ENCODE data around the gene FOXN1. TPM values are rescaled to one million over a fixed set of nuclear protein-coding genes. Genes with fewer than 3 reads are reported as not detected.

Gene FOXN1
- total RNA-seq, 1 experiment from 2014 or later, result 0.48 TPM

DNA sequence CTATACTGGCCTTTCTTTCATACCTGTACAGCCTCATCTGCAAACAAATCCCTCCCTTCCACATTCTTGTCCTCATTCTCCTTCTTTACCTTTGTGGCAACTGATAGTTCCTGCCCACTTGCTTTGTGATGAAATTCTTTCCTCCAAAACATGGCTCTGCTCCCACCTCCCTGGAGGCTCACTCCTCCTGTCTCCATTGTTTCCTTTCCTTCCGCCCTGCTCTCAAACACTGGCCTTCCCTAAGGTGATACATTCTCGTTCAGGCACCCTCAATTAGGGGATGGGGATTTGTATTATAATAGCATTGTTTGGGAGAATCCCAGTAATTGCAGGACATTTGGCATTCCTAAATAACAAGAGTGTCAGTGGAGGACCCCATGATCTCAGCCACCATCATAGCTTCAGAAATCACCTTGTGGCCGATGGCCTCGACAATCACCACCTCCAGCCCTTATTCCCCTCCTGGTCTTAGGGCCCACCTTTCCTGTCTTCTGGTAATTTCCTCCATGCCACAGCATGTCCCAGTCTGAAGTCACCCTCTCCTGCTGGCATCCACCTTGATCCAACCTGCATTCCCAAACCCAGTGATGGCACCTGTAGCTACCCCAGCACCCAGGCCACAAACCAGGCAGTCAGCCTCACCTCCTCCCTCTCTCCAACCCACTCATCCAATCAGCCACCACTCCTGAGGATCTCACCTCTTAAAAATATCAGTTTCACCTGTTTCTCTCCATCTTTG, 38.4 kb downstream of the FOXN1 start:
- intact Hi-C loops (cut with micrococcal nuclease; ENCODE audit: unreplicated experiment), result loop anchor here (10.0 kb wide), 2 partner anchors 100 to 180 kb away; partner anchors contain the start of gene SEBOX
- H3K4me3 ChIP-seq (ENCODE audit: low read depth, low read length), result no peak overlapping the region
- H3K4me1 ChIP-seq, result peaks cover 12% of the 10 kb centered on the region; the same call in 1 of the 2 replicates
- H3K9me3 ChIP-seq, result no peaks in the 10 kb centered on the region
- Mint-ChIP-seq H3K9me3 (ENCODE audit: unreplicated experiment) (no peaks in the 10 kb centered on the region), H3K4me1 (ENCODE audit: low read depth, unreplicated experiment) (peaks cover 18% of the 10 kb centered on the region), H3K4me3 (ENCODE audit: unreplicated experiment) (no peak overlapping the region), H3K27ac (ENCODE audit: unreplicated experiment) (no peak overlapping the region), H3K27me3 (ENCODE audit: insufficient read depth, unreplicated experiment) (no peaks in the 10 kb centered on the region), H3K36me3 (ENCODE audit: insufficient read depth, unreplicated experiment) (peaks cover 5% of the 10 kb centered on the region)
- no peak for DNase-seq
- TF ChIP-seq, protein P1, sequence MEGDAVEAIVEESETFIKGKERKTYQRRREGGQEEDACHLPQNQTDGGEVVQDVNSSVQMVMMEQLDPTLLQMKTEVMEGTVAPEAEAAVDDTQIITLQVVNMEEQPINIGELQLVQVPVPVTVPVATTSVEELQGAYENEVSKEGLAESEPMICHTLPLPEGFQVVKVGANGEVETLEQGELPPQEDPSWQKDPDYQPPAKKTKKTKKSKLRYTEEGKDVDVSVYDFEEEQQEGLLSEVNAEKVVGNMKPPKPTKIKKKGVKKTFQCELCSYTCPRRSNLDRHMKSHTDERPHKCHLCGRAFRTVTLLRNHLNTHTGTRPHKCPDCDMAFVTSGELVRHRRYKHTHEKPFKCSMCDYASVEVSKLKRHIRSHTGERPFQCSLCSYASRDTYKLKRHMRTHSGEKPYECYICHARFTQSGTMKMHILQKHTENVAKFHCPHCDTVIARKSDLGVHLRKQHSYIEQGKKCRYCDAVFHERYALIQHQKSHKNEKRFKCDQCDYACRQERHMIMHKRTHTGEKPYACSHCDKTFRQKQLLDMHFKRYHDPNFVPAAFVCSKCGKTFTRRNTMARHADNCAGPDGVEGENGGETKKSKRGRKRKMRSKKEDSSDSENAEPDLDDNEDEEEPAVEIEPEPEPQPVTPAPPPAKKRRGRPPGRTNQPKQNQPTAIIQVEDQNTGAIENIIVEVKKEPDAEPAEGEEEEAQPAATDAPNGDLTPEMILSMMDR (IDR thresholded peaks at IDR 0.05; ENCODE audit: insufficient read depth in 1 of 2, low read depth in 1 of 2, low read length in 1 of 2, severe bottlenecking in 1 of 2, unreplicated experiment in 1 of 2), result no peak
- POLR2A ChIA-PET, result interaction anchor here (0.6 kb wide), 2 partner anchors 48 to 101 kb away, joined by 3 to 4 read pairs; partner anchors contain the start of gene BLTP2
- no TSS peak for BruUV-seq (replicated peaks)
- H3K36me3 ChIP-seq (ENCODE audit: control insufficient read depth, insufficient read depth, low read length), result no peaks in the 10 kb centered on the region; the same call in 1 of the 2 replicates
- CTCF ChIA-PET, result interaction anchor here (0.6 kb wide), 1 partner anchor 43 kb away, joined by 9 read pairs; no protein-coding TSS in a partner anchor
- no peaks in the 10 kb centered on the region for H3K27me3 ChIP-seq (replicated peaks; ENCODE audit: control insufficient read depth, insufficient read depth, low read length)

DNA sequence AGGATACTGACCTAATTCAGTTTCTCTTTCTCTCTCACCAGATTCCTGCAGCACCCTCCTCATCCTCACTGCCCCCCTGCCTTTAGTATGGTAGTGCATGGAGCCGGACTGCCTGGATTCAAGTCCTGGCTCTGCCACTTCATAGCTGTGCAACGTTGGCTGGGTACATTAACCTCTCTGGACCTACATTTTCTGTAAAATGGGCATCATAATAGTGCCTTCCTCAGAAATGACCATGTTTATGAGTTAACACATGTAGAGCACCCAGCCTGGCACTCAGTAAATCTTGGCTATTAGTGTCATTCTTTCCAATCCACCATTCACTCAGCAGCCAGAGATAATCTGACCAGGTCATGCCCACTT, 39.0 kb downstream of the FOXN1 start:
- POLR2A ChIA-PET, result no interaction called here
- peaks cover 18% of the 10 kb centered on the region for H3K4me1 Mint-ChIP-seq (ENCODE audit: low read depth, unreplicated experiment)

DNA sequence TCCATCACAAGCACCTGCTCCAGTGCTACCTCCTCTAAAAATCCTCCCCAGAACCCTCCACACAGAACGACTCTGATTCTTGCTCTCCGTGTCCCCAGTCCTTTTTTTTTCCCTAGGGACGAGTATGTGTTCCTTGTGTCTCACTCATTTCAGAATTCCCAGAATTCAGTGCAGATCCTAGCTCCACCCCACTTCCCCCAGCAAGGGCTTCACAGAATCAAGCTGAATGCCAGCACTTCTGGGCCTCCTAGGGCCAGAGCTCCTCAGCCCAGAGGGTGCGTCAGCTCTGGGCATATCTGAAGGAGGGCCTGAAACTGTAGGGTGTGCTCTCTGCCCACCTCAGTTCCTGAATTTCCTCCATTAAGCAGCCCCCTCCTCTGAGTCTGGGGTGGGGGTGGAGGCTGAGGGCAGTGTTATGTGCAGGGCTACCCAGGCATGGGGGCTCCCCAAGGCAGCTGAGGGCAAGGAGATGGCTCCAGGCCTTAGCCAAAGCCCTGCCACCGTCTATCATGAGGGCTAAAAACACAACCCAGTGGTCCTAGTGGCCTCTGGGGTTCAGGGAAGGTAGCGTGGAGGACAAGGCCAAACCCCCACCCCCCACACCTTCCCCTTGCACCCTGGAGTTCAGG, 39.8 kb downstream of the FOXN1 start:
- no peaks in the 10 kb centered on the region for H3K27me3 Mint-ChIP-seq (ENCODE audit: insufficient read depth, unreplicated experiment)
- H3K27ac Mint-ChIP-seq (ENCODE audit: unreplicated experiment), result no peak overlapping the region
- no peaks in the 10 kb centered on the region for H3K9me3 Mint-ChIP-seq (ENCODE audit: unreplicated experiment)
- TF ChIP-seq, protein P1 (IDR thresholded peaks at IDR 0.05; ENCODE audit: insufficient read depth in 1 of 2, low read depth in 1 of 2, low read length in 1 of 2, severe bottlenecking in 1 of 2, unreplicated experiment in 1 of 2), result no peak
- no peaks in the 10 kb centered on the region; the same call in 1 of the 2 replicates for H3K36me3 ChIP-seq (ENCODE audit: control insufficient read depth, insufficient read depth, low read length)
- POLR2A ChIA-PET, result no interaction called here
- peaks cover 18% of the 10 kb centered on the region for H3K4me1 Mint-ChIP-seq (ENCODE audit: low read depth, unreplicated experiment)
- DNase-seq, result no peak
- CTCF ChIA-PET, result interaction anchor here (1.0 kb wide), 1 partner anchor 41 kb away, joined by 3 read pairs; no protein-coding TSS in a partner anchor
- no TSS peak for BruUV-seq (replicated peaks)
- peaks cover 5% of the 10 kb centered on the region for H3K36me3 Mint-ChIP-seq (ENCODE audit: insufficient read depth, unreplicated experiment)
- no peaks in the 10 kb centered on the region for H3K27me3 ChIP-seq (replicated peaks; ENCODE audit: control insufficient read depth, insufficient read depth, low read length)
- no peaks in the 10 kb centered on the region for H3K9me3 ChIP-seq
- intact Hi-C loops (cut with micrococcal nuclease; ENCODE audit: unreplicated experiment), result loop anchor here (10.0 kb wide), 2 partner anchors 101 to 181 kb away; partner anchors contain the start of gene SEBOX
- H3K4me3 Mint-ChIP-seq (ENCODE audit: unreplicated experiment), result no peak overlapping the region
- H3K4me3 ChIP-seq (ENCODE audit: low read depth, low read length), result no peak overlapping the region
- H3K4me1 ChIP-seq, result peaks cover 12% of the 10 kb centered on the region; the same call in 1 of the 2 replicates

More for the DNA sequence above, 39.0 kb downstream of the FOXN1 start:
- no peak overlapping the region for H3K4me3 Mint-ChIP-seq (ENCODE audit: unreplicated experiment)
- no TSS peak for BruUV-seq (replicated peaks)
- Histone ChIP-seq H3K9me3 (no peaks in the 10 kb centered on the region), H3K4me3 (ENCODE audit: low read depth, low read length) (no peak overlapping the region), H3K36me3 (ENCODE audit: control insufficient read depth, insufficient read depth, low read length) (no peaks in the 10 kb centered on the region; the same call in 1 of the 2 replicates), H3K27me3 (replicated peaks; ENCODE audit: control insufficient read depth, insufficient read depth, low read length) (no peaks in the 10 kb centered on the region), H3K4me1 (peaks cover 12% of the 10 kb centered on the region; the same call in 1 of the 2 replicates)
- intact Hi-C loops (cut with micrococcal nuclease; ENCODE audit: unreplicated experiment), result loop anchor here (10.0 kb wide), 2 partner anchors 100 to 180 kb away; partner anchors contain the start of gene SEBOX
- TF ChIP-seq, protein P1 (IDR thresholded peaks at IDR 0.05; ENCODE audit: insufficient read depth in 1 of 2, low read depth in 1 of 2, low read length in 1 of 2, severe bottlenecking in 1 of 2, unreplicated experiment in 1 of 2), result no peak
- CTCF ChIA-PET, result no interaction called here
- H3K36me3 Mint-ChIP-seq (ENCODE audit: insufficient read depth, unreplicated experiment), result peaks cover 5% of the 10 kb centered on the region
- H3K27ac Mint-ChIP-seq (ENCODE audit: unreplicated experiment), result no peak overlapping the region
- H3K27me3 Mint-ChIP-seq (ENCODE audit: insufficient read depth, unreplicated experiment), result no peaks in the 10 kb centered on the region
- no peak for DNase-seq
- no peaks in the 10 kb centered on the region for H3K9me3 Mint-ChIP-seq (ENCODE audit: unreplicated experiment)
